GM10266 (cell line): ENCODE measurements around the gene SYNGAP1.
"Not testable (repeated sequence)": the region's sequence is repeated elsewhere in the genome, so short reads cannot be mapped to it uniquely, and the experiment has no call there.

Experiments used
- DNase-seq: peaks from one replicate; pipeline ENCODE4 v3.0.0; 2012; ENCODE audit errors: extremely low spot score
- TF ChIP-seq, protein P1 (sequence below): IDR thresholded peaks from 2 replicates; pipeline ENCODE4 v1.5.1; 2012; ENCODE audit warnings: mild to moderate bottlenecking, low read depth; ENCODE audit not compliant: control insufficient read depth, insufficient read depth; ENCODE audit errors: missing control alignments

SYNGAP1 gene

DNA sequence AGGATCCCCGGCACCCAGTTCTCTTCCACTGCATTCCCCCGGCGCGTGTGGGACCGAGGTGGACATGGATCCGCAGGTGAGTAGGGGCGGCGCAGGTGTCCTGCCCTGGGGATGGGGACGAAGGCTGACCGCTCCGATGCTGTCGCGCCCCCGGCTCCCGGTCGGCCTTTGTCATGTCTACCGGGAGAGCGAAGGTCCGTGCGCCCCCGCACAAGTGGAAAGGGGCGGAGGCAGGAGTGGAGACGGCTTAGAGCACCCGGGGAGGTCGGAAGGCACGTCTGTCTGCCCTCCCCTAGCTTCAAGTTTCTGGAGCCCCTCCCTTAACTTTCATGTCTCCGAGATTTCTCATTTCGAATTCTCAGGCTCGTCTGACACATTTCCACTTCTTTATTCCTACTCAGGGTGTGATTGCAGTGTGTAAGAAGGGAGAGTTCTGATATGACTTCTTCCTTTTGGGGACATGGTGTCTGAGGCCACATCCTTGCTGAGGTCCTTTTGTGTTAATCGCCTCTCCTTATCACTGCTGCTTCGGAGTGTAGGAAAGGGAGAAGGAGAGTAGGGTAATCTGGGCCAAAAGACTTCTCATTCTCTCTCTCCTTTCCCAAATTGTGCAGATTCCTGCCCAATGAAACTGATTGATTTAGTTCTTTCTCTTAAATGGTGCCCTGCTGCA is 27.8 kb upstream of the SYNGAP1 start:
- DNase-seq: peak; percentile 30

DNA sequence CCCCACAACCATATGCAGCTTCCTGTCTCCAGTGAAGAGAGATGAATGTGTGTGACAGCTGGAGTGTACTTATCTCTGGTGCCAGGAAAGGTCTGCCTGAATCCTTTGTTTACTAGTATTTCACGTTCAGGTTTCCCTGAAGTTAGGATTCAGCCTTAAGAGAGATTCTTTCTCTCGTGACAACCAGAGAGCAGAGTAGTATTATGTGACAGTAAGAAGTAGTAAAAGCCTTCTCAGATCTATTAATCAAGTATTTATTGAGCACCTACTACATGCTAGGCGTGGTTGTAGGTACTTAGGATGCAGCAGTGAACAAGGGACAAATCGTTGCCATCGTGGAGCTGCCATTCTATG is 27.3 kb upstream of the SYNGAP1 start:
- TF ChIP-seq, protein P1, sequence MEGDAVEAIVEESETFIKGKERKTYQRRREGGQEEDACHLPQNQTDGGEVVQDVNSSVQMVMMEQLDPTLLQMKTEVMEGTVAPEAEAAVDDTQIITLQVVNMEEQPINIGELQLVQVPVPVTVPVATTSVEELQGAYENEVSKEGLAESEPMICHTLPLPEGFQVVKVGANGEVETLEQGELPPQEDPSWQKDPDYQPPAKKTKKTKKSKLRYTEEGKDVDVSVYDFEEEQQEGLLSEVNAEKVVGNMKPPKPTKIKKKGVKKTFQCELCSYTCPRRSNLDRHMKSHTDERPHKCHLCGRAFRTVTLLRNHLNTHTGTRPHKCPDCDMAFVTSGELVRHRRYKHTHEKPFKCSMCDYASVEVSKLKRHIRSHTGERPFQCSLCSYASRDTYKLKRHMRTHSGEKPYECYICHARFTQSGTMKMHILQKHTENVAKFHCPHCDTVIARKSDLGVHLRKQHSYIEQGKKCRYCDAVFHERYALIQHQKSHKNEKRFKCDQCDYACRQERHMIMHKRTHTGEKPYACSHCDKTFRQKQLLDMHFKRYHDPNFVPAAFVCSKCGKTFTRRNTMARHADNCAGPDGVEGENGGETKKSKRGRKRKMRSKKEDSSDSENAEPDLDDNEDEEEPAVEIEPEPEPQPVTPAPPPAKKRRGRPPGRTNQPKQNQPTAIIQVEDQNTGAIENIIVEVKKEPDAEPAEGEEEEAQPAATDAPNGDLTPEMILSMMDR: no peak
- no peak for DNase-seq

More for the DNA sequence above, 27.8 kb upstream of the SYNGAP1 start:
- TF ChIP-seq, protein P1: no peak

DNA sequence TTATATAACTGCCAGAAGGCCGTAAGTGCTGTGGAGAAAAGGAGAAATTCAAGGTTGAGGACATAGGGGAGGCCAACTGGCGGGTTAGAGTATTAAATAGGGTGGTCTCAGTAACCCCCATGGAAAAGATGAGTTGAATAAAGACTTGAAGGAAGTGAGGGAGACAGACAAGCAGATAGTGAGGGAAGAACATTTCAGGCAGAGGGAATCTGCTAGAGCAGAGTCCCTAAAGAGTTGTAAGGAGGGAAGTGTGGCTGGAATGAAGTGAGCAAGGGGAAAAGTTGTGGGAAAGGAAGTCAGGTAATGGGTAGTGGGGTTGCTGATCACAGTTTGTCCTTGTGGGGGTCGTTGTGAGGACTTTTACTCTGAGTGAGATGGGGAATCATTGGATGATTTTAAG is 26.9 kb upstream of the SYNGAP1 start:
- TF ChIP-seq, protein P1: no peak

DNA sequence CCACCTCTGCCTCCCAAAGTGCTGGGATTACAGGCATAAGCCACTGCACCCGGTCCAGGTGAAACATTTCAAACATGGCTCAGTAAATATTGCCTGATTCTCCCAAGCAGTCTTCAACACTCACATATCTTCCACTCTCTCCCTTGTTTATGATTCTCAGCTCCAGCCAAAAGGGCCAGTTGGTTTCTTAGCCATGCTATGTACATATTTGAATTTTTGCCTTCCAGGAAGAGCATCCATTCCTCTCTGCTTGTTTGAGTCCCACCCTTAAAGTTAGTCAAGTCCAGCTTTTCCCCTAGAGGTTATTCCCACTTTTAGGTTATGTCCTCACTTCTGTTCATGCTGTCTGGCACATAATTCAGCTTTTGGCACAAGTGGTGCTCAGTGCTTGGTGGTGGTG is 22.3 kb upstream of the SYNGAP1 start:
- DNase-seq: no peak

More for the DNA sequence above, 26.9 kb upstream of the SYNGAP1 start:
- DNase-seq: no peak

DNA sequence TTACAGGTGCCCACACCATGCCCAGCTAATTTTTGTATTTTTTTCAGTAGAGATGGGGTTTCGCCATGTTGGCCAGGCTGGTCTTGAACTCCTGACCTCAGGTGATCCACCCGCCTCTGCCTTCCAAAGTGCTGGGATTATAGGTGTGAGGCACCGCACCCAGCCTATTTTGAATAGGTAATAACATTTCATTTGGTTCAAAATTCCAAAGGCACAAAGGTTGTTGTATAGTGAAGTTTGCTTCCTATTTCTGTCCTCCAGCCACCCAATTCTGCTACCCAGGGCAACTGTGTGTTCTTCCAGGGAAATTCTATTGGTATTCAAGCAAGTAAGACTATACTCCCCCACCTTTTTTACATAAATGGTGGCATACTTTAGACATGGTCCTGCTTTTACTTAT is 21.3 kb upstream of the SYNGAP1 start:
- not testable (repeated sequence) for DNase-seq

More for the DNA sequence above, 22.3 kb upstream of the SYNGAP1 start:
- TF ChIP-seq, protein P1: no peak

DNA sequence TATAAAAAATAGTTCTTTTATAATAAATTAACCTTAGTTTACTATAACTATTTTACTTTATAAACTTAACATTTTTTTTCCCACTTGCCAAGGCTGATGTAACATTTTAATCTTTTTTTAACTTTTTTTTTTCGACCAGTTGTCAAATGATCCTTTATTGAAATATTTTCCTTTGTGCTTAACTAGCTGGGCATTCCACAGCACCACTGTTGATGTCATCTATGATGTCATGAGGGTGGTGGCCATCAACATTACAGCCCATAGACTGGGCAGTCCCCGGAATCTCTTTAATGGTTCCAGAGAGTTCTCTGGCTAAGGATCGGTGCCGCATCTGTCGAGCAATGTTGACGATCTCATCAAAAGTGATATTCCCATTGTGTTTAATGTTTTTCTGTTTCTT is 20.0 kb upstream of the SYNGAP1 start:
- not testable (repeated sequence) for DNase-seq

DNA sequence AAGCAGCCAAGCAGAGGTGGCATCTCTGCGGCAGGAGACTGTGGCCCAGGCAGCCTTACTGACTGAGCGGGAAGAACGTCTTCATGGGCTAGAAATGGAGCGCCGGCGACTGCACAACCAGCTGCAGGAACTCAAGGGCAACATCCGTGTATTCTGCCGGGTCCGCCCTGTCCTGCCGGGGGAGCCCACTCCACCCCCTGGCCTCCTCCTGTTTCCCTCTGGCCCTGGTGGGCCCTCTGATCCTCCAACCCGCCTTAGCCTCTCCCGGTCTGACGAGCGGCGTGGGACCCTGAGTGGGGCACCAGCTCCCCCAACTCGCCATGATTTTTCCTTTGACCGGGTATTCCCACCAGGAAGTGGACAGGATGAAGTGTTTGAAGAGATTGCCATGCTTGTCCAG is 15.0 kb upstream of the SYNGAP1 start:
- TF ChIP-seq, protein P1: no peak

DNA sequence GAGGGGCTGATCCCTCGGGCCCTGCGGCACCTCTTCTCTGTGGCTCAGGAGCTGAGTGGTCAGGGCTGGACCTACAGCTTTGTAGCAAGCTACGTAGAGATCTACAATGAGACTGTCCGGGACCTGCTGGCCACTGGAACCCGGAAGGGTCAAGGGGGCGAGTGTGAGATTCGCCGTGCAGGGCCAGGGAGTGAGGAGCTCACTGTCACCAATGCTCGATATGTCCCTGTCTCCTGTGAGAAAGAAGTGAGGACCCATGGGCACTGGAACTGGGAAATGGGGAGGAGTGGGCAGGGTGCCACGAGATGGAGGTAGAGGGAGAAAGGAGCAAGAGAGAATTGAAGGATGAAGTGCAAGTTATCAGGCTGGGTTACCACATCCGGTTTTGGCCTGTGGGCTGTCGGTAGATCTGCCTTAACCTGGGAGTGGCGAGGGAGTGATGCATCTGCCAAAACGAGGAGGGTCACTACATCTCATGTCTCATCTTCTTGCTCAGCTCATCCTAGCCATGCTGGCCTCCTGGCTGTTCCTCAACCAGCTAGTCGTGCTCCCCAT is 14.4 kb upstream of the SYNGAP1 start:
- DNase-seq: no peak
- TF ChIP-seq, protein P1: no peak

More for the DNA sequence above, 15.0 kb upstream of the SYNGAP1 start:
- no peak for DNase-seq
